GM21717 (cell line): Measurements from ENCODE around the gene CARD19.

Experiments used
- ATAC-seq: cut with Tn5 transposase; IDR thresholded peaks from one replicate; pipeline ENCODE4 v1.9.1; 2021; ENCODE audit warnings: mild to moderate bottlenecking, moderate library complexity; ENCODE audit not compliant: unreplicated experiment

Gene CARD19

GRCh38 chr9:93149361-93149760 is 53.3 kb downstream of the CARD19 start:
- ATAC-seq, result no peak

- no peak for ATAC-seq
Observed at GRCh38 chr9:93151097-93151784, 55.2 kb downstream of the CARD19 start.

DNA sequence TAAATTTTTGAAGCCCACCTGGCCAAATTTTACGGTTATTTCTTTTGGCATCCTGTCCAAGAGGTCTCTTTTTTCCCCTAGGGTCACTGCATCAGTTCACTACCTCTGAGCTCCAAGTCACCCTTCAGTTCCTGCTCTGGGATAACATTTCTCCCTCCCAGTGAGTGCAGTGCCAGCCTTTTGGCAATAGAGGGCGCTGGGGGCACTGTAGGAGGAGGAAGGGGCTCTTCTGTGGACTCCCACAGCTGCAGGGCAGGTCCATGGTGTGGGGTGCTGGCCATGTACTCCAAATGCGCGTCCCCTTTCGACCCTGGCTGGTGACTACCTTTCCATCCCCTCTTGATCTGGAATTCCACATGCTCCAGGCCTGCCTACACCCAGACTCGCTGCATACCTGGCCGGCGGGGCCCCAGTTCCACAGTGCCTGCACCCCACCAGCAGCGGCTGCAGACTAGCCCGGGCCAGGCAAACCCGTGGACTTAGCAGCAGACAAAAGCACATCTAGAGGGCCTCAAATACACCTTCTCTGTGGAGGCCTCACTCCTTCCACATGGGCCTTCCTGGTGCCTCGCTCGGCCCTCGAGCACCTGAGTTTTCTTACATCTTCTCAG is 58.4 kb downstream of the CARD19 start:
- ATAC-seq, result no peak

GRCh38 chr9:93155716-93156474 is 59.9 kb downstream of the CARD19 start:
- ATAC-seq, result no peak

DNA sequence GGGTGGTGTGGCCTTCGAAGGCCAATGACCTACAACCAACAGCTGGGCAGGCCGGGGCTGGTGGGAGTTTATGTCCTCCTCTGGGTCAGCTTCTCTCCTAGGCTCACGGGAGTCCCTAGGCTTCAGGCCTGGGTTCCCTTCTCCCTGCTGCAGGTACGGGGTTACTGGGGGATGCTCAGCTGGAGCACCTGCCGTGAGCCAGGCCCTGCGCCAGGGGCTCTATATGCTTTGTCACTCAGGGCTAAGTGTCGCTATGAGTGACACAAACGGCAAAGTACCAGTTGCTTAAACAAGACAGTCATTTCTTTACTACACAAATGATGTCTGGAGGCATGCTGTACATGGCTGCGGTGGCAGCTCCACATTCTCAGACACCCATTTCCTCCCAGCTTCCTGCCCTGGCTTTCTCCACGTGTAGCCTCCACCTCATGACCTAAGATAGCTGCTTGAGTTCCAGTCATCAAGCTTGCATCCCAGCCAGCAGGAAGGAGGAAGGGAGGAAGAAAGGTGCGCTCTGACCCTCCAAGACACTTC is 60.5 kb downstream of the CARD19 start:
- ATAC-seq, result peak; percentile 56

DNA sequence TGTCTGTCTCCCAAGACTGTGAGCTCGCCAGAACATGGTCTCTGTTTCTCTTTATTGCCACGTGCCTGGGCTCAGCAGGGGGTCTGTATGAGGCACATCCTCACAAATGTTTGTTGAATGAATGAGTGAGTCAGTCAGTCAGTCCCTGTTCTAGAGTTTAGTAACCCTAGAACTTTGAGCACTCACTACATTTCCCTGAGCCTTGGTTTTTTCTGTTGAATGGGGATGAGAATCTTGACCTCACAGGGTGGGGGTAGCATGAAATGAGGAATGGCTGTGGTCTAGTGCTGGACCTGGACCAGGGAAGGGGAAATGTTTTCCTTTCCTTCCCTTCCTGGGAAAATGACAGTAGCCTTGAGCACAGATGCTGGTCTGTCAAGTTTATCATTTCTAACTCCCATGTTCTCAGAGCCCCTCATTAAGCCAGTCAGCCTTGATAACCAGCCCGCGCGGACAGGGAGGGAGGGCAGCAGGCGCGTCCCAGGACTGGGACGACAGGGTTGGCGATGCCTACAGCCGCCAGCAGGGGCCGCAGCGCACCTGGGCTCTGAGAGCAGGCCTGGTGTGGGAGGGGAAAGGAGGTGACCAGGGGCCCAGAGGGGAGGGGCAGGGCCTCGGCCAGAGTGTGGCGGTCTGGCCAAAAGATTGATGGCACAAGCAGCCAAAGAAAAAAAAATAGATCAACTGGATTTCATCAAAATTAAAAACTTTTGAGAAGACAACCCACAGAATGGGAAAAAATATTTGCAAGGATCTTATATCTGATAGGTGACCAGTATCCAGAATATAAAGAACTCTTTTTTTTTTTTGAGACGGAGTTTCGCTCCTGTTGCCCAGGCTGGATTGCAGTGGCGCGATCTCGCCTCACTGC is 63.8 kb downstream of the CARD19 start:
- peak; percentile 70 for ATAC-seq

DNA sequence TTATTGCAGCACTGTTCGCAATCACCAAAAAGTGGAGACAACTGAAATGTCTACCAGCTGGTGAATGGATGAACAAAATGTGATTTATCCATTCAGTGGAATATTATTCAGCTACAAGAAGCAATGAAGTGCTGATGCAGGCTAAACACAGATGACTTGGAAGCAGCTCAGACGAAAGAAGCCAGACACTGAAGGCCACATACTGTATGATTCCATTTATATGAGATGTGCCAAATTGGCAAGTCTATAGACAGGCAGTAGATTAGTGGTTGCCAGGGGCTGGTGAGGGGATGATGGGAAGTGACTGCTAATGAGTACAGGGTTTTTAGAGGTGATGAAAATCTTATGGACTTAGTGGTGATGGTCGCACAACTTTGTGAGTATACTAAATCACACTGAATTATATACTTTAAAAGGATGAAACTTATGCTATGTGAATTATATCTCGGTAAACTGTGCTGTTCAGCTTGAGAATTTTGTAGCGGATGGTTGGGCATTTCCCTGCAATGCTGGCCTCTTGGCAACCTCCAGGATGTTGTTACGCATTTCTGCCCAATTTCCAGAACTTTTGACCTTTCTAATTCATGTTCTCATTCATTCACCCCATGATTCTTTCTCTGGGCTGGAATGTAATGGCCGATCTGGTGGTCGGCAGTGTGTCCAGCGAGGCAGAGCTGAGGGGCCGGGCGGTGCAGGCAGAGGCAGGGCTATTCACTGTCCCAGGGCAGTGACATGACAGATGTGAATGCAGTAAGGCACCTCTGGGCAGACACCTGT is 66.0 kb downstream of the CARD19 start:
- ATAC-seq, result no peak
